Measurements from ENCODE around the gene ZCCHC7.
"Not testable (repeated sequence)": the region's sequence is repeated elsewhere in the genome, so short reads cannot be mapped to it uniquely, and the experiment has no call there.

Gene ZCCHC7

GRCh38 chr9:37121881-37122280, 1.5 kb downstream of the ZCCHC7 start:
- DNase-seq, result no peak

DNA sequence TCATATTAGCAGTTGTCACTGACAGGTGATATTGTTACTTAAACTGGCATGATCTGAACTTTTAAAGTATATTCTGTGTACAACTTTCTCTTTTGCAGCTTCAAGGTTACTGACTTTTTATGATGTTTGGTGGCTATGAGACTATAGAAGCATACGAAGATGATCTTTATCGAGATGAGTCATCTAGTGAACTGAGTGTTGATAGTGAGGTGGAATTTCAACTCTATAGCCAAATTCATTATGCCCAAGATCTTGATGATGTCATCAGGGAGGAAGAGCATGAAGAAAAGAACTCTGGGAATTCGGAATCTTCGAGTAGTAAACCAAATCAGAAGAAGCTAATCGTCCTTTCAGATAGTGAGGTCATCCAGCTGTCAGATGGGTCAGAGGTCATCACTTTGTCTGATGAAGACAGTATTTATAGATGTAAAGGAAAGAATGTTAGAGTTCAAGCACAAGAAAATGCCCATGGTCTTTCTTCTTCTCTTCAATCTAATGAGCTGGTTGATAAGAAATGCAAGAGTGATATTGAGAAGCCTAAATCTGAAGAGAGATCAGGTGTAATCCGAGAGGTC, 5.9 kb downstream of the ZCCHC7 start:
- DNase-seq, result no peak

DNA sequence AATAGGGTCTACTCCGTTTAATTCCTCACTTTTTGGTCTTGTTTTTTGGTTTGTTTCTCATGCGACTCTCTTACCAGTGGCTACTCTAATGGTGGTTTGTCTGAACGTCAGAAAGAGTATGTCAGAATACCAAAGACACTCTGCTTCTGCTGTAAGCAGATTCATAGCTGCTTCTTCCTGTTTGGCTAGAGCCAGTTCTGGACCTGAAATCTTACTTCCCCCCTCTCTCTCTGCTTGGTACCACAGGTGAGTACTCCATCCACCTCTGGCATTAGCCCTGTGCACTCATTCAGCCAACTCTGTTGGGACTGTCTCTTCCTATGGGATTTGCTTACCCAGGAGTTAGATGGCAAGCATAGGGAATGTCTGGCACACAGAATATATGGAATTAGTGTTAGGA, 6.6 kb downstream of the ZCCHC7 start:
- no peak for DNase-seq

GRCh38 chr9:37128051-37128450, 7.7 kb downstream of the ZCCHC7 start:
- DNase-seq, result no peak

DNA sequence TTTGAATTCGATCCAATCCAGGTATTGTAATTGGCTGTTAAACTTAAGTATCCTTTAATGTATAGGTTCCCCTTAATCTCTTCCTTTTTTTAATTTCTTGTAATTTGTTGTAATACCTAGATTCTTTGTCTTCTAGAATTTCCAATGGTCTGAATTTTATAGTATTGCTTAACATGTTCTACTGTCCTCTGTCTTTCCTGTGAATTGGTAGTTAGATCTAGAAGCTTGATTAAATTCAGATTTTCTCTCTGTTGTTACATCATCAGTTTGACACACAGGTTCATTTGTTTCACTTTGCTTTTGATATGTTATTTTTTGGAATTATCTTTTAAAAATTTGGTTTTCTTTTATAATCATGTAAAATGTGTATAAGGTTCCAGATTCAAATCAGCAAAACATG, 13.8 kb downstream of the ZCCHC7 start:
- DNase-seq, result no peak

DNA sequence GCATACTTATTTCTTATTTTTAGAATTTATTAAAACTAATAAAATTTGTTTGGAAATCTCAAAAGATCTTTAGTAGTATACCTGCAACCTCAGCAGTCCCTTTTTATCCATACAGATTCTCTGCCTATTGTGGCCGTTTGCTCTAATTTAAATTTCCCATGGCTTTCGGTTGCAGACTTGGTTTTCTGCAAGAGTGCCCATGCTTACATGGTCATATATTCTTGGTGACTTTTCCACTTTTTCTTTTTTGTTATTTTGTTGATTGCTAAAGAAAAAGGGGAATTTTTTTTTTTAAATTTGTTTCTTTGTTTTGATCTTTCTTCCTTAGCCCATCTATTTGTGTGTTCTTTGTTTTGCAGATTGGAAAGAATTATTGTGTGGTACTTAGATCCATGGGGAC, 20.6 kb downstream of the ZCCHC7 start:
- DNase-seq, result no peak

GRCh38 chr9:37144762-37145161, 24.4 kb downstream of the ZCCHC7 start:
- no peak for DNase-seq

DNA sequence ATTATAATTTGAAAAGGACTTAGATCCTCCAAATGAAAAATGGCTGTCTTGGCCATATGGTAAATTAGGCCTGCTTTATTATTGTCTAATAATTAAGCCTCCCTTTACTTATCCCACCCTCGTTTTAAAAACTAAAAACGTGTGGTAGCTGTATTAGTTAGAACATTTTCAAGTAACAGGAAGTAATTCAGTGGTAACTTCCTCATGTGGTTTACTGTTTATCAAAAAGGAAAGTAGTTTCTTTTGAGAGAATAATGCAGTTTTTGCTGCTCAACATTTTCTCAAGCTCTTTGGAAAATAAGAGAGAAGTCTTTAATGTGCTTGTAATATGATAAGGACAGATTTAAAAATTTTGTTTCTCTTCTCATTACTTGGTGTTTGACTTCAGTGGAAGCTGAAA, 26.0 kb downstream of the ZCCHC7 start:
- DNase-seq, result no peak

- no peak for DNase-seq
Observed at GRCh38 chr9:37148181-37148580, 27.8 kb downstream of the ZCCHC7 start.

DNA sequence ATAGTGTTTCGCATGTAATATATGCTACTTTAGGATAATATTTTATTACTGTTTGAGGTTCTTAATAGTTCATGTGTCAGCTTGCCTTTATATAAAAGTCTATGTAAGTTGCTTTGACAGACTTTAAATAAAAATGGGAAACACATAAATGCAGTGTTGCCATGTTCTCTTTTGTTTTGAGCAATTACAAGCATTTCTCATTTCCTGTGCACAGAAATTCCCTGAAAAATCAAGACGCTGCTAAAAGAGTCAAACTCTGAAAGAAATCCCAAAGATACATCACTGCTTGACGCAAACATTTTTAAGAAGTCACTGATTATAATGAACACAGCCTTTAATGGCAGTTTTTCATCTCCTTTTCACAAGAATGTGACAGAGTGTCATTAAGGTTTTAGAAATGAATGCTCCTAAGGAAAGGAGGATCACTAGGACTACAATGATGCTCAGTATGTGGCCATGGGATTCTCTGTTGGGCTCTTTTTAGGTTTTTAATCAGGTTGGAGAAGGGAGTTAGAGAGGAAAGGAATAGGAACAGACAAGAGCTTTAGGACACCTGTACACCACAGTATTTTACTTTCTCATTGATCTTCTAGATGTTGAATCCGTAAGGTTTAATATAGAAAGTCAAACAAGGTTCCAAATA, 29.4 kb downstream of the ZCCHC7 start:
- no peak for DNase-seq

DNA sequence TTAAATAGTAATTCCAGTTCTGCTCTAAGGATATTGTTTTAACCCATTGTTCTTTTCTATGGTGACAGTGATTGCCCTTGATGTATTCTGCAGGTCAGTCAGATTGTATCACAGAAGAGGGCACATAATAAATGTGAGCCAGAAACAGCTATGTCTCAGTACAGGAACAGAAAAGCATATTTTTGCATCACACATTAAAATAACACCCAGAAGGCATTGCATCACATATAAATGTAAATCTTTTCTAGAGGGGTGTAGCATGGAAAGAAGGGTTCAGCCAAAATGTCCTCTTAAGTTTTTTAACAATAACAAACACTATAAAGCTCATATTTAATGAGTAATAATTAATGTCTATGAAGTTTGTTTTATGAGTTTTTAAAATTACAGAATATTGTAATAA, 30.0 kb downstream of the ZCCHC7 start:
- DNase-seq, result no peak

DNA sequence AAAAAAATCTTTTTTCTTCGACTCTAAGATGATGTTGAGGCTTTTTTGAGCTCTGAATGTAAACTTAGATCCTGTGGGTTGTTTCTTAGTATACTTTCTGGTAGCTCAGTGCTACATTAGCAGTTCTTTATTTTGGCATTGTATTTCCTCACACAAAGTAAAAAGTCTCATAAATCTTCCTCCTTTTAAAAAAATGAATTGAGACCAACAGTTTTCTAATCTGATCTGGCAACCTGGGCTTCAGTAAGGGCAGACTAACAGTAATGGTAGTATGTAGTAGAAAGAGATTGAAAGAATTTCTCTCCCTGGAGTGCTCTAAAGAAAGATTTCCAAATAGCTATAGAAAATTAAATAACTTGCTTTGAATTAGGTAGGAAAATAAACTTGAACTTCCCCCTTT, 31.4 kb downstream of the ZCCHC7 start:
- DNase-seq, result no peak

DNA sequence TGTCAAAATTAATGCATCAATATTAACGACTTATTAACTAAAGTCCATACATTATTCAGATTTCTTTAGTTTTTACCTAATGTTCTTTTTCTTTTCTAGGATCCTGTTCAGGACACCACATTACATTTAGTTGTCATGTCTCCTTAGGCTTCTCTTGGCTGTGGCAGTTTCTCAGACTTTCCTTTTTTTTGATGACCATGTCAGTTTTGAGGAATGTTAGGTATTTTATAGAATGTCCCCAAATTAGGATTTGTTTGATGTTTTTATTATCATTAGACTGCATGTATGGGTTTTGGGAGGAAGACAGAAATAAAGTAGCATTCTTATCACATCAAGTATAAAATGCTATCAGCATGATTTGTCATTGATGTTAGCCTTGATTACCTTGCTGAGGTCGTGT, 32.0 kb downstream of the ZCCHC7 start:
- DNase-seq, result no peak

- DNase-seq, result no peak
Observed at GRCh38 chr9:37155601-37156000, 35.2 kb downstream of the ZCCHC7 start.

DNA sequence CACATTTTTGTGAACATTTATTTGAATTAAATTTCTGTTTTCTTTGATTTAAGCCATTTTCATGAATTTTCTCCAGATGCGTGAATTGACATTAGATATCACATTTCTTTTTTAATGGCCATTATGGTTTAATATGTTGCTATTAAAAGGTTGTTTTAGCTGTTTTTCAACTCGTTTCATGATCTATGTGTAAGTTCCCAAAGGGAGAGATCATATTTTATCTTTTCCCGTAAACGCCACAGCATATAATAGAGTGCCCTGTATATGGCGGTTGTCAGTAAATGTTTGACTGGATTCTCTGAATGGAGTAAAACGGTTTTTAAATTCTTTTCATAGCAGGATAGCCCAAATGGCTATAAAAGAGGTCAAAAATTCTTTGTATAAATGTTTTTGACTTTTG, 35.8 kb downstream of the ZCCHC7 start:
- no peak for DNase-seq

- DNase-seq, result no peak
Observed at GRCh38 chr9:37156781-37157356, 36.5 kb downstream of the ZCCHC7 start.

DNA sequence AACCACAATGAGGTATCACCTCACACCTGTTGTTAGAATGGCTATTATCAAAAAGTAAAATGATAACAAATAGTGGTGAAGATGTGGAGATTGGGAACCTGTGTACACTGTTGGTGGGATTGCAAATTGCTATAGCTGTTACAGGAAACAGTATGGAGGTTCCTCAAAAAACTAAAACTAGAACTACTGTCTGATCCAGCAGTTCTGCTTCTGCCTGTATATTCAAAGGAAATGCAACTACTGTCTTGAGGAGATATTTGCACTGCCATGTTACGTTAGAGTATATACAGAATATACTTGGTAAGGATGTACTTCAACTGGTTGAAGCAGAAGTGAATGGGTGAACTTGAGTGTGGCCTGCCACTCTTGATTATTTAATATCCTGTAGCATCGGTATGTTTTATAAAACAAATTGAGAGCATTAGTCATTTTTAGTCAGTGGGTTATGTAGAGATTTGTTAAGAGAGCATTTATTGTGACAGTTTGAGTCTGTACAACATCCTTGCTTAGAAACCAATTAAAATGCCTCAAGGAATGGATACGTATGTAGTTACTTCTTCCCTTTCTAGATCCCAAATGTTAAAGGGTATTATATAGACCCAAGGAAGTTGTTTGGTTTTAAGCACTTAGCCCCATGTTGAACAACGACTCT, 37.5 kb downstream of the ZCCHC7 start:
- DNase-seq, result no peak

DNA sequence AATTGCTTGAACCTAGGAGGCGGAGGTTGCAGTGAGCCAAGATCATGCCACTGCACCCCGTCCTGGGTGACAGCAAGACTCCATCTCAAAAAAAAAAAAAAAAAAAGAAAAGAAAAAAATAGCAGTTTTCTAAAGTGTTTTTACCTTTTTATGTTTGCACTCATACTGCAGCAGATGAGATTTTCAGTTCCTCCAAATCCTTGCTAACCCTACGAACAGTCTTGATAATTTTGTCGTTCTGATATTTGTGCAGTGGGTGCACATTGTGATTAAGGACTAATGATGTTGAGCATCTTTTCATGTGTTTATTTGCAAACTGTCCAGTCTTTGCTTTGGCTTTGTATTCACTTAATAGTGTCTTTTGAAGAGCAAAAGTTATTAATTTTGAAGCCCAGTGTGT, 42.9 kb downstream of the ZCCHC7 start:
- DNase-seq, result no peak

DNA sequence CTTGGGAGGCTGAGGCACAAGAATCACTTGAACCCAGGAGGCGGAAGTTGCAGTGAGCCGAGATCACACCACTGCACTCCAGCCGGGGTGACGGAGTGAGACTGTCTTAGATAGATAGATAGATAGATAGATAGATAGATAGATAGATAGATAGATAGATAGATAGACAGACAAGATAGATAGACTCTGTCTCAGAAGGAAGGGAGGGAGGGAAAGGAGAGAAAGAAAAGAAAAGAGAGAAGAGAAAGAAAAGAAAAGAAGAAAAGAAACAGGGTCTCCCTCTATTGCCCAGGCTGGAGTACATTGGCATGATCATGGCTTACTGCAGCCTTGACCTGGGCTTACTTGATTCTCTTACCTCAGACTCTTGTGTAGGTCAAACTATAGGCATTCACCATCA, 44.0 kb downstream of the ZCCHC7 start:
- not testable (repeated sequence) for DNase-seq

- no peak for DNase-seq
Observed at GRCh38 chr9:37165644-37166043, 45.3 kb downstream of the ZCCHC7 start.

- DNase-seq, result no peak
Observed at GRCh38 chr9:37167456-37168047, 47.2 kb downstream of the ZCCHC7 start.

DNA sequence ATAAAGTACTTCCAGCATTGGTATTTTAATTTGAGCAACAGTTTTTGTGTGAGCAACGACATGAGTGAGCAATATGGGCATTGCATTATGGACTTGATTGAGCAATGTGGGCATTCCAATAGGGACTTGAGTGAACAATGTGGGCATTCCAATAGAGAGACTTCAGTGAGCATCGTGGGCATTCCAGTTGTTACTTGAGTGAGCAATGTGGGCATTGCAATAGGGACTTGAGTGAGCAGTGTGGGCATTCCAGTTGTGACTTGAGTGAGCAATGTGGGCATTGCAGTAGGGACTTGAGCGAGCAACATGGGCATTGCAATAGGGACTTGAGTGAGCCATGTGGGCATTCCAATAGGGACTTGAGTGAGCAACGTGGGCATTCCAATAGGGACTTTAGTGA, 52.2 kb downstream of the ZCCHC7 start:
- no peak for DNase-seq

DNA sequence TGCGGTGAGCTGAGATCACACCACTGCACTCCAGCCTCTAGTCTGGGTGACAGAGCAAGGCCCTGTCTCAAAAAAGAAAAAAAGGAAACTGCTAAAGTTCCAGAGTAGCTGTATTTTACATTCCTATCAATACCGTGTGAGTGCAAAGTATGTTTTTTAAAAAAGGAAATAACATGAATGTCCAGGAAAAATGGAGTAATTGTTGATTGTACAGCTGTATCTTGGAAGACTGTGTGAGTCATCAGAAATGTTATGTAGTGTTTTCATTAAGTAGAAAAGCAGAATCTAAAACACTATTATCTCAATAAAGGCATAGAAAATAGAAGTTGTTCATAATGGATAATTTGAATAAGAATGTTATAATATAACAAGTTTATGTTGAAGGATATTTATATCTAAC, 53.9 kb downstream of the ZCCHC7 start:
- DNase-seq, result no peak

DNA sequence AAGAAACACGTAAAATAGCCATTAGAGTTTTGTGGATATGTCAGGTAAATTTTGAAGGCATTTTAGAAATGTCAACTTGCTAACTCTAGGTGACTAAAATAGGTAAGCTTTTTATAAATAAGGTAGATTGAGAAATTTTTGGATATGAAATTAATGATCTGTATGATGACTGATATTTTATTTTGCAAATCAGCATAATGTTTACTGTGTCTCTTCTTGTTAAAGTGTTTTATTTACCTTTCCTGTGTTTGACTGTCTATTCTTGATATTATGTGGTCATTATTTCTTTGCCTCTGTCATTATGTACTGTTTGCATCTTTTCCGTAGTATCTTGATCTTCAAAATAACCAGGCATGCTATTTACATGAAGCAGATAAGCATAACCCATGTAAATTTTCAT, 58.4 kb downstream of the ZCCHC7 start:
- DNase-seq, result no peak
